Skin of body (tissue), 2 donors: Measurements from ENCODE around the gene SUPT6H. TPM values are rescaled to one million over a fixed set of nuclear protein-coding genes. Genes with fewer than 3 reads are reported as not detected.

Experiments used
- DNase-seq: peaks from one replicate; lab custom pipeline; 2025; lab: John Stamatoyannopoulos, UW
- total RNA-seq: library from RNA; depleted of rRNA; stranded (reverse); fragments of >200 nt; gene quantifications from one replicate; pipeline ENCODE4 v1.2.3, GENCODE V29; 2014

Gene SUPT6H
- total RNA-seq, result 56.5 TPM

DNA sequence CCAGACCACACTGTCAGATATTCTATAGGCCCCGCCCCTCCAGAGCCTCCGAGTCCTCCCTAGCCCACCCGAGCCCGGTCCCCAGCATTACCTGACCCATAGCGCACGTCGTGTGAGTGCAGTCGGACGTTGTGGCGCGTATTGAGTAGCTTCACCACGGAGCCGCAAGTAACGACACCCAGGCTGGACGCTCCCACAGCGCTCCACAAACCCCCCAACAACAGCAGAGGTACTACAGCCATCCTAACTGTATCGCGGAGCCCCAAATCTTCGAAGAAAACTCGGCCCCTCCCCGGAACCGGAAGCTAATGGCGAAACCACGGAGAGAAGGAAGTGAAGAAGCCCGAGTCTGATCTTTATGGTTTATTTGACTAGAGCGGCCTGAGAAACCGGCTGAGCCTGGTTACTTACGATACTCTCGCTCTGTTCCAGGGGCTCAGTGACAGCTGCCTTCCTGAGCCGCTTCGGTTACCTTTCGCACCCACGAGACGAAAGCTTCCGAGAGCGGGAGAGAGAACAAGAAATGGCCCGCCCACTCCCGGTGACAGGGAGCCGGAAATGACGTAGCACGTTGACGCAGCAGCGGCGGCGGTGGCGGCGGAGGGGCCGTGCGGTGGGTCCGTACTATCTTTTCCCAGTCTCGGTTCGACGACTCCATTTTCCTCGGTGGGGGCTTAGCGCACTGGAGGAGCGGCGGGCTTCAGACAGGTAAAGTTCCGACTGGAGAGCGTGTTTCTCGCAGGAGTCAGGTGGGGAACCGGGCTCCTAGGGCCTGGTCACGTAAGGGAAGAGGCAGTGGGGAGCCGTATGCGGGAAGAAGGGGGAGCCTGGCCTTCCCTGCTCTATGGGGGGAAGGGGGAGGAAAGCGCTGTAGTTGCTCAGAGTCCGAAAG, at the start of gene SUPT6H, which contains the start of gene SDF2:
Gene SUPT6H, plus strand, starts transcription at position 571 of the 892 bp plus-strand sequence. CDS start 11,197 bp downstream, outside the sequence.
Gene SDF2, minus strand, starts transcription at position 272 of the 892 bp plus-strand sequence. Its CDS starts 30 bp downstream, at position 242.
- DNase-seq, result peak; percentile 87

DNA sequence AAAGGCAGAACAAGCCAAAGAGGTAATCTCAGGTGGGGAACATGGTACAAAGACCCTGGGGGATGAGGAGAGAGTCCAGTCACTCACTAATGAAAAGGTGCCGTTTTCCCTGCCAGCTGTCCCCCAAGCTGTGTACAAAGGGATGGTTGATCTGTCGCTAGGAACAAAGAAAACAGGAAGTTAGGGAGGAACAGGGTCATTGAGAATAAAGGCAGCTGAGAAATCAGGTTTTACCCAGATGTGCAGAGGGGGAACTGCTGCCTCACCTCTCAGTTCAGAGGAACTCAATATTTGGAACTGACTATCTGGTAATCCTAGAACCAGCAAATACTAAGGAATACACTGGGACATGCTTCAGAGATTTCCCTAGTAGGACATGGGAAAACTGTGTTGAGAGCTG, 49.5 kb upstream of the SUPT6H start:
- no peak for DNase-seq

DNA sequence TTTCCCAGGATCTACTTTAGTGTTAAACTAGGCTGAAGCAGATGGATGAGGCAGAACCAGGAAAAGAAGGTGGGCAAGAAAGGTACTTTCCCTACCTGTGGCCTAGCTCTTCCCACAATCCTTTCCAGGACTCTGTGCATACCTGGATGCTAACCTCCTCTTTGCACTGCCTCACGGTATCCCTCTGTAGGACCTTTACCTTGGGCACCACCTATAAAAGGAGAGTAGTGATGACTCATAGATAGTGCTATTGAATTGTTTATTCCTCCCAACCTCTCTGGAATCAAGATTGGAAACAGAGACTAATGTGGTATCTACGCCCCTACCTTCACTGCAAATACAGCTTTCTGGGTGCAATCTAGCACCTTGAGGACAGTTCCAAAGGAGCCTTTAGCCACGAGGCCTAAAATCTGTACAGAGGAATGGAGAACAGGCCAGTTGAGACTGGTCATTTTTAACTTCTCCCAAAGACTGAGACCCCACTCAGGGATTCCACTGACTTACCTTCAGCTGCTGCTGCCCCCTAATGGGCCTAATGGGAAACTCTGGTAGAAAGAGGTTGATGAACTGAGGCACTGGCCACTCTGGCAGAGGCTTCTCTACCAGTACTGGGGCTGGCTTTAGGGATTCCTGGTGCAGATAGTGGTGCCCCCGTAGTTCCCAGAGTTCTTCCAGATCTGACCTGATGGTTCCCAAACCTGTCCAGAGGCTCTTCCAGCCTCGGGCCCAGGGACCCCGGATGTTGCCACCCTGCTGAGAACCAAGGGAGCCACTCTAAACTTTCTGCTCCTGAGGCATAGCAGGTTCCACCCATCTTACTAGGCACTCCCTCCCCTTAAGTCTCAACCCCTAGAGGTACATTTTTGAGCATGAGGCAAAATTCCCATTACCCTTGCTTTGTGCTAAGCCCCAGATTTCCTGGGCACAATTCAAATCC, 48.8 kb upstream of the SUPT6H start:
- no peak for DNase-seq

DNA sequence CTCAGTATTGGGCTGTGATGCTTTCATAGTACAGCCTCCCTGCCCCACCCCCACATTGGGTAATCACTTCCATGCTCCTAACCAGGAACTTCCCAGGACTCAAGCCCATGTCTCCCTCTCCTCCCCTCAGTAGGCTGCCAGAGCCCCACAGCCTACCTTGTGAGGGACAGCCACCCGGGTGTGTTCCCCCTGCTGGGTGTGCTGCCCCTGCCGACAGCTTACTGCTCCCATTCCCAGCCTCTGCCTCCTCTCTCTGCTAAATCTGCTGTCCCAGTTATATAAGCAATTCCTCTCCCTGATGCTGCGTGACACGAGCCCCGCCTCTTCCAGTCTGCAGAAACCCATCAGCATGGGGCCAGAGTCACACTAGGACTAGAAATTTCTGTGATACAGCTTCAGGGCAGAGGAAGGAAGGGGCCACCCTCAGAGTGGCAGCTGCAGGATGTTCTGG, 48.0 kb upstream of the SUPT6H start, which contains the start of gene RSKR:
Gene RSKR, minus strand, starts transcription at position 255 of the 451 bp plus-strand sequence. Its CDS starts 24 bp downstream, at position 231.
- DNase-seq, result no peak

DNA sequence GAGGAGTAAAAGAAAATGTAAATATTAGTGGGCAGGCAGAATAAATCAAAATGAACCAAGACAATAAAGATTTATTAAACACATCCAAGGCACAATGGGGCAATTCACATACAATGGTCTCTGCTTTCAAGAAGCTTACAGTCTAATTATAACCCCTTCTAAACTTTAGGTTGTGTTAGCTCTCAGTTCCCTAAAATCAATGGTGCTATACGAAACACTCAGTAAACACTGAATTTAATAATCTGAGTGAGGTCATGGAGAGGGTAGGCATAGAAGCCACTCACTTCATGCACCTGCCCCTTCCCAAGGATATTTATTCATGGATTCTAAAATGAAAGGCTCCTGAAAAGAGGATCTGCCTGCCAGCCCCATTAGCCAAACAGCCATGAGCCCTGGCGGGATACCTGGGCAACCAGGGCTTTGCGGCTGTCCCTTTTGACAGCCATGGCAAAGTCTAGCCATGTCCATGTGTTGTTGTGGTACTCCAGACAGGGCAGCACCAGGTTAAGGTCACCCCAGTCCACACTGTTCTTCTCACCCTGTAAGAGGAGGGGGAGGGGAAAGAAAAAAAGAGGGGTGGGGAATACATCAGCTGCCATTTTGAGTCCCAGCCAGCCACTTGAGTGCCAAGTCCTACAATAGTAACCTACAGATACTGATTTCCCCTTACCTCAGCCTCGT, 46.6 kb upstream of the SUPT6H start:
- no peak for DNase-seq

DNA sequence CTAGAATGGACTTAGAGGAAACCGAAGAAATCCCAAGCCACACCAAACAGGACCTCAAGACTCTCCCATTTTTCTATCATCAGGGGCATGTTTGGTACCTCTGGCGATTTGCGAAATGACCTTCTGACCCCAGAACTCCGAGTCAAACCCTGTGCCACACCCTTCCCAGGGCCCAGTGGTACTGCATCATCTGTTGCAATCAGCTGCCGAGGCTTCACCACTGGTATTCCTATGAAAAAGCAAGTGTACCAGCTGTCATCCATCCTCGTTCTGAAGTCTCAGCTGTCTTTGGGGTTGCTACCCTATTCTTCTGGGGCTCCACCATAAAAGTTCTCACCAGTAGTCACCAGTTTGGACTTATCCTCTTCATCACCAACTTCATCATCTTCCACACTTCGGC, 45.7 kb upstream of the SUPT6H start:
- no peak for DNase-seq

DNA sequence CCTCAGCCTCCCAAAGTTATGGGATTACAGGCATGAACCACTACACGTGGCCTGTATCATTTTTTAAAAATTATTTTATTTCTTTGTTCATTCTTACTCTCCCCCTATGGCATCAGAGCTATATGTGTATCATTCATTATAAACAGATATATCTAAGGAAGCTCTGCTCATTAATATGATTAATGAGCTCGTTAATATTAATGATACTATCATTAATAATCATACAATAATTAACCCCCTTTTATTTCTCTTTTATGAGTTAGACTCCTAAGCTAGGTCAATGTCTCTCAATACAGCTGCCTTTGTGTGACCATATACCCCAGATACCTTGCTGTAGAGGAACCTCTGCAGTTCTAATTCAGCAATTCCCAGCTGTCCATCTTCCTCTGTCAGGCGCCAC, 43.5 kb upstream of the SUPT6H start:
- DNase-seq, result no peak

DNA sequence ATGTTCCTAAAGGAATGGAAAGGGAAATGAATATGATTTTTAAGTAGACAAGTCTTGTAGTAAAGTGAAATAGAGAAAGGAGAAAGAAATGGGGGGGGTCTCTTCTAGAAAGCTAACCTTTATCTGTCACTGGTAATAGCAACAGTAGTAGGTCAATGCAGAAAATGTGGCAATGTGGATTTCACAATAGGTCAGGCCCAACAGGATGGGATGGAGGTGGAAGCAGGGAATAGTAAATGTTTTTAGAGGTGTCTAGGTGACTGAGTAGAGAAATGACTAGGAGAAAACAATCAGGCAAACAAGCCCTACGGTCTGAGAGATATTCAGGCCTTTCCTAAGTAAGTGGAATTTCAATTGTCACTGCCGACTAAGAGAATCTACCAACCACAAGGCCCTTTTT, 42.0 kb upstream of the SUPT6H start:
- no peak for DNase-seq

DNA sequence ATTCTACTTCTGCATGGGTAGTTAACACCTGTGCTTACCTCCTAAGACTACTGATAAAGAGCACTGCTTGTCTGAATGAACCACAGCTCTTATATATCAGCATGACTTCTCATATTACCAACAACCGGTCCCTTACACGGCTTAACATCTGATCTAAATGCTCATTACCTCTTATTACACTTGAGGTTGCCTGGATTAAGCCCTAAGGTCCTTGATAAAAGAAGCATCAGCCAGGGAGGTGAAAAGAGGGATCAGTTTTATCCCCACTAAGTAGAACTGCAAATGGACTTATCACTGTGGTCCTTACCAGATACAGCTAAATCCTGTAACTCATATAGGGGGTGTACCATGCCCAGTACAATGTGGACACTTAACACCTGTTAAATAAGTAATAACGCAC, 39.8 kb upstream of the SUPT6H start:
- DNase-seq, result no peak

DNA sequence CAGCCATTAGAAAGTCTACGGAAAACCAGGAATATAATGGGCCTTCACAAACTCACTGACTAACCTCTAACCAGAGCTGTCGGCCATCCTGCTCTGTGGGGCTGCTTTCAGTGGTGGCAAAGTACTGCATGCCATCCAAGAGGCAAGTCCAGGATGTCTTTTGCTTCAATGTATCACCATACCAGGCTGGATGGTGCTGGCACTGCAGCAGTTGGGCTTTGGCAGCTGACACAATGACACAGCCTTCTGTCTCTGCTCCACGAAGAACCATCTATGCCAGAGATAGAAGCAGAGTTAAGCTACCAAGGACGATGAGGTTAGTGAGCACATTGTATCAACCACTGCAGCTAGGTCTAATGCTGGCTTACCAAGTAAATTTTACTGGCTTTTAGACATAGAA, 38.3 kb upstream of the SUPT6H start:
- no peak for DNase-seq

DNA sequence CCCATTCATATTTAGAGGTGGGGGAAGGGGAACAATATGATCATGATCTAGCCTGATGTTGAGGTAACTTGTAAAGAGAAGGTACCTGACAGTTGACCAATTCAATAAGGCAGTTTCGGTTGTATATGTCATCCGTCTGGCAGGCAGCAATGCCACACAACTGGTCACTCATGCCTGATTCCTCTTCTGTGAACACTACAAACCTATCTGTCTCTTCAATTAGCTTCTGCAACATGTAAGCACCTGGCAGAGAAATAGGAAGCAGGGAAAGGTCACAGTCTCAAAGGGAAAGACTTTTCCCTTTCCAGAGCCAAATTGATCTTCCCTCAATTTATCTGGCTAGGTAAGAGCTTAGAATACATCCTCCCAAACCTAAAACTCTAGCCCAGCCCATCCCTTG, 37.9 kb upstream of the SUPT6H start:
- no peak for DNase-seq

DNA sequence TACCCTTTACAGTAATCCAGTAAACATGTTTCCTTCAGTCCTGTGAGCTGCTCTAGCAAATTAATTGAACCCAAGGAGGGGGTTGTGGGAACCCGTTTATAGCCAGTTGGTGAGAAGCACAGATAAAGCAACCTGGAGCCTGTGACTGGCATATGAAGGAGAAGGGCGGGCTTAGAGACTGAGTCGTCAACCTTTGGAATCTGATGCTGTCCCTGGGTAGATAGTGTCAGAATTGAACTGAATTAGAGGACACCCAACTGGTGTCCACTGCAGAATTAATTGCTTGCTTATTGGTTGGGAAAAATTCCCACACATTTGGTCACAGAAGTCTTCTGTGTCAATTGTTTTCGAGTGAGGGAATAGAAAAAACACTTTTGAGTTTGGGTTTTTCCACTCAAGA, 35.2 kb upstream of the SUPT6H start:
- no peak for DNase-seq

DNA sequence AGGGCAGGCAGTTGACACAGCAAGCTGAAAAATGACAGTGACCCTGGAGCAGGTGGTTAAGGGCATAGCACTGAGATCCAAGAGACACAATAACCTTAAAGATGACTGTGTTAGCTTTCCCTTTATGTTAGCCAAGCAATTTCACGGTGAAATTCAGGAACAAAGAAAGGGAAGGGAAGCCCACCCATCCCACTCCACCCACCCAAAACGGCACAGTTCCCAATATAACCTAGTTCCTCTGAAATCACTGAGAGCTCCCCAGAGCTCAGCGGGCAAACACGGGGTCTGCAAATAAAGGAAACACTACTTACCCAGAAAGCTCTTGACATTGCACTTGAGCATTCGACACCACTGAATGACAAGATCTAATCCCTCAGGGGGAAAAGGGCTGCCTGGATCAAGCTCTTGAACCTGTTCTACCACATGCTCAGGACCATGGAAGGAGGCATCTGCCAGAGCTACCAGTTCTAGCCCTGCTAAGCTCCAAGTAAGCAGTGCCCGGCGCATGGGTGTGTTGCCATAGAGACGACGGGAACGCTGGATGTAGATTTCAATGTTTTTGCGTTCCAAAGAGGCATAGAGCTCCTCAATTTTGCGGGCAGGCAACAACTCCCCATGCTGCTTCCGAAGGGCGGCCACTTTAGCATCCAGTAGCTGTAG, 27.7 kb upstream of the SUPT6H start:
- DNase-seq, result no peak

DNA sequence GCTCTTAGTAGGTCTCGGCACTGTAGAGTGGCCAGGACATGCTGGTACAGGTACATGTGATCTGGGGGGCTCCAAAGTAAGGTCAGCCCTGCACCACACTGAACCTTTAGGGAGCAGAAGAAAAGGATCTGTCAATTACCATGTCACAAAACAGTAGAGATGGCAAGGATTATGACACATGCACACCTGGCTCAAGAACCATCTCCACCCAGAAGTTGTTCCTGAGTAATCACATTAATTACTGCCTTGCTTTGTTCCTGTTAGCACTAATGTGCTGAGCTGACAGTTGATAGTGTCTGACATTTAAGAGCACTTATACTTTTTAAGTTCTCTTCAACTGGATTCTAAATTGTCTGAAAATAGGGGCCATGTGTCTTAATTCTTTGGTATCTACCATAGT, 26.5 kb upstream of the SUPT6H start:
- no peak for DNase-seq

DNA sequence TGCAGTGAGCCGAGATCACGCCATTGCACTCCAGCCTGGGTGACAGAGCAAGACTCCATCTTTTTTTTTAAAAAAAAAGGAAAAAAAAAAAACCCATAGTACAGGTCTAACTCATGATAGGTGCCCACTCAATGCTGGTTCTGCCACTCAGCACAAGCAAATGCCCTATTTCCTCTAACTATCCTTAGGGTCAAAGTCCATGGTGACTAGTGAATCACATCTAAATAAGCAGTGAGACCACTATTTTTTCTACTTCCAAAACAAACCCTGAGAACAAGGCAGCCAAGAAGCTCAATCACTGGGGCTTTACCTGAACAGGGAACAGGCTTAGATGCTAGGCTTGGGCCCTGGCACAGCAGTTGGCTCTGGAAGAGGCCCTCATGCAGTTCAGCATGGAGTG, 20.4 kb upstream of the SUPT6H start:
- no peak for DNase-seq

DNA sequence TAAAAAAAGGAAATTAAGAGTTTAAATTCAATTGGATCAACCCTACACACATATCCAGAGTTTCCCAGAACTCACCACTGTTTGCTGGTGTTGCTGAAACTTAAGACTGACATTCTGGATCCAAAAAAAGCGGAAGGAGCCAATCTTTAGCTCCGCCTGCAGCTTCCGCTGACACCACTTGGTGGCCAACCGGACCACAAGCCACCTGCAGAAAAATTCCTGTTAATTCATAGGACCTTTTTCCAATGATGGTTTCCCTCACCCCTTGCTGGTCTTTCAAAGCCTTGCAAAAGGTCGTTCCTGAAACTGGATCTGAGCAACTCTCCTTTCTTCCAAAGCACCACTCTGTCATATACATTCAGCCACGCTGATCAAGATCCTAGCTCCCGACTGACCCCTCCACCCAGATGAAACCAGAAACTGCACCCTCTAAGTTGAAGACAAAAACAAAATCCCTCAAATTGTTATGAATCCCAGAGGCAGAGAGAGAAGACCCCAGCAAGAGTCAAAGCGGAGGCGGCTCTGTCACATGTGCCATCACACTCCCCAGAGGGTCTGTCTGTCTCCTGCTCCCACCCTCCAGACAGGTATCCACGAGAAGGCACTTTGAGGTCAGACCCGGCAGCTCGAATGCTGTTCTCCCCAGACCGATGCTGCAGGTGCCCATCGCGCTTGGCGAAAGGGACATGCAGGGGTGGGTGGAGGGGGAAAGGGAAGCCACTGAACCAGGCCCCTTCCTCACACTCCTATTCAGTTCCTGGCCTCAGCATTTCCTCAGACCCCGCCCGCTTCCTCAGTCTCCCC, 17.8 kb upstream of the SUPT6H start:
- DNase-seq, result peak; percentile 59

DNA sequence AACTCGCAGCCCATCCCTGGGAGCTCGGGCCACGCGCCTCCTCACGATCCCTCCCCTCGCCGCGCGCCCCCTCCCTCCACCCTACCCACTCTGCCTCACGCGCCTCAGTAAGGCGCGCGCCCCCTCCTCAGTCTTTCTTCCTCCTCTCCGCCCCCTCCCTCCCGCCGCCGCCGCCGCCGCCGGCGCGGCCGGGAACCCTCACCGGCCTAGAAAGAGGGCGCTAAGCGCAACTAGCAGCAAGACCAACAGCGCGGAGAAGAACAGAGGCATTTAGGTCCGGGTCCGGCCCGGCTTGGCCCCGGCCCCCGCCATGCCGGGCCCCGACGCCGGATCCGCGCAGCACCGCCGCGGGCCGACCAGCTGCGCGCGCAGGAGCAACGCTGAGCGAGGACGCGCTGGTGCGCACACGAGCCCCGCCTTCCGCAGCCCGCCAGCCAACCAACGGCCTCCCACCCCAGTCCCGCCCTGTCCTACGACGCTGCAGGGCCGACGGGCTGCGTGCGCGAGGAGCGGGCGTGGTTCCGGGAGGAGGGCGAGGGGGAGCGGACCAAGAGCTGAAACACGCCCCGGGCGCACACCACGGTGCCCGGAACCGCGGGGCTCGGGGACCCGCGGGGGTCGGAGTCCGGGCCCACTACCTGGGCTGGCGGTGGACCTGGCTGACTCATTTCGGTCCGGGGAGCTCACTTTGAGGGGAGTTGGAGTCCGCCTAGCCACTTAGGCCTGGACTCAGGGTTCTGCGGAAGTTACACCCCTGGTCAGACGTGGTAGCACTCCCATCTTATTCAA, 17.0 kb upstream of the SUPT6H start, which contains the start of gene BLTP2:
Gene BLTP2, minus strand, starts transcription at position 372 of the 789 bp plus-strand sequence. Its CDS starts 102 bp downstream, at position 270.
- peak; percentile 96 for DNase-seq

DNA sequence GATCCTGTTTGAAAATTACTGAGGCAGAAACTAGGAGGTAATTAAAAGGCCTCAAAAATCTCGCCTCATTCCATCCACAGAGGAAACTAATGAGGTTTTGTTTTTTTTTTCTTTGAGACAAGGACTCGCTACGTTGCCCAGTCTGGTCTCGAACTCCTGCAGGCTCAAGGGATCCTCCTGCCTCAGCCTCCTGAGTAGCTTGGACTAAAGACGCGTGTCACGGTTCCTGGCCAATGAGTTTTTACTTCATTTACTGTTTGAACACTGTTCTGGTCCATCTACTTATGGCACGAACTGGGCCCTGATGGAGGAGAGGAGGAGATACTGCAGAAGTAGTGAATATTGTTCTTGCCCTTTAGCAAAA, 16.4 kb upstream of the SUPT6H start:
- DNase-seq, result no peak
